ENCODE measurements around the gene XXYLT1. TPM values are rescaled to one million over a fixed set of nuclear protein-coding genes. Genes with fewer than 3 reads are reported as not detected.

XXYLT1 gene
- total and polyA plus RNA-seq, 9 of the 15 experiments (the other 6 are each of a cell fraction or from before 2014, with no cell fraction given) = 1.9 to 18.9 (median 15.0) TPM

DNA sequence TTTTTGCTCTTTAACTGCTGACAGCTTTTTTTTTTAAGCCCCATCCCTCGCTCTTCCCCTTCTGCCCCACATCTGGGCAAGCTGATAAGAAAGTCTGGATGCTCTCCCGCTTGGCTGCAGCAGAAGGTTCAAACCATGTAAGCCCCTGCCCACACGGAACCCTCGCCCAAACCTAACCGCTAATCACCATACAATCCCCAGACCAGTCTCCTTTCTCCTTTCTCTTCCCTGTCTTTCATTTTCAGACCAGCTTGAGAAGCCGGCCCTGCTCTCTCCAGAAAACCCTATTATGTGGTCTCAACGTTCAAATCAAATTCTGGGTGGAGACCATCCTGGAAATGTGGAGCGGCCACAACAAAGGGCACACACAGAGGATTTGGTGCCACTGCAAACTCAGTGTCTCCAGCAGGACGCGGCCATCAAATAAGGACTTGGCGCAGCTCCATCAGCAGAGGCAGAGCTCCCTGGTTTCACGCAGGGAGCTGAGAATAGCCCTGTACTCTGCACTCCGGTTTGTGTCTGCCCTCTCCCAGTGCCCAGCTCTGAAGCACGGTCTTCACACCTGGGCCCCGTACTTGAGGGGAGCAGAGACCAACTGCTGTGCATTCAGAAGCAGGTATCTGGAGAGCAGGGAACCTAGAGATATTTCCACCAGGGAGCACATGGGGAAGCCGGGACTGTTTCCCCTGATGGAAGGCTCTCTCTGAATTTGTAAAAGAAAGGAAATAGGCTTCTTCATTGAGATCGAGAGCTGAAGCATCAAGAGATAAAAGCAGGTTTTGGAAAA is 92.6 kb downstream of the XXYLT1 start (continued):
- peak; percentile 85 for TF ChIP-seq TEAD4 (IDR thresholded peaks at IDR 0.05; ENCODE audit: low read length)
- TF ChIP-seq TEAD4 (CRISPR knock-in tag; IDR thresholded peaks at IDR 0.05; ENCODE audit: borderline replicate concordance) = no peak
- TF ChIP-seq HNRNPK (IDR thresholded peaks at IDR 0.05; ENCODE audit: low read depth, low read length, poor library complexity, severe bottlenecking) = no peak
- TF ChIP-seq TSC22D4 (tag; IDR thresholded peaks at IDR 0.05) = no peak
- TF ChIP-seq KDM5B (IDR thresholded peaks at IDR 0.05; ENCODE audit: insufficient replicate concordance, low read depth, low read length) = no peak
- TF ChIP-seq FOSL1 (tag; conservative IDR thresholded peaks at IDR 0.05) = peak; percentile 35; the same call in 1 of the 2 replicates
- no peak for TF ChIP-seq SIX5 (IDR thresholded peaks at IDR 0.05; ENCODE audit: borderline replicate concordance in 1 of 2, insufficient read depth in 1 of 2, low read depth in 1 of 2, low read length in 2 of 2)
- TF ChIP-seq NR2F6 (CRISPR knock-in tag; IDR thresholded peaks at IDR 0.05) = no peak
- TF ChIP-seq ZNF436 (CRISPR knock-in tag; IDR thresholded peaks at IDR 0.05) = no peak
- TF ChIP-seq ZNF79 (CRISPR knock-in tag; IDR thresholded peaks at IDR 0.05; ENCODE audit: low read depth) = no peak
- no peak for TF ChIP-seq RB1 (IDR thresholded peaks at IDR 0.05; ENCODE audit: low read depth)
- no peak for TF ChIP-seq HCFC1 (IDR thresholded peaks at IDR 0.05; ENCODE audit: low read depth, low read length)
- no peak for TF ChIP-seq RAD51 (IDR thresholded peaks at IDR 0.05; ENCODE audit: borderline replicate concordance, low read depth)
- peak; percentile 81; the same call in 1 of the 2 replicates for TF ChIP-seq CREB3 (tag; conservative IDR thresholded peaks at IDR 0.05; ENCODE audit: low read depth)
- 0 out of 2 replicates have a peak, but pooled peaks have one; percentile 43 for TF ChIP-seq PYGO2 (tag; IDR thresholded peaks at IDR 0.05)
- TF ChIP-seq SMAD4 (CRISPR knock-in tag; conservative IDR thresholded peaks at IDR 0.05) = peak; percentile 92
- TF ChIP-seq ELF2 (CRISPR knock-in tag; IDR thresholded peaks at IDR 0.05) = 0 out of 2 replicates have a peak, but pooled peaks have one; percentile 2
- TF ChIP-seq RBM22 (IDR thresholded peaks at IDR 0.05; ENCODE audit: low read depth, low read length, poor library complexity, severe bottlenecking) = no peak
- TF ChIP-seq, protein P1, sequence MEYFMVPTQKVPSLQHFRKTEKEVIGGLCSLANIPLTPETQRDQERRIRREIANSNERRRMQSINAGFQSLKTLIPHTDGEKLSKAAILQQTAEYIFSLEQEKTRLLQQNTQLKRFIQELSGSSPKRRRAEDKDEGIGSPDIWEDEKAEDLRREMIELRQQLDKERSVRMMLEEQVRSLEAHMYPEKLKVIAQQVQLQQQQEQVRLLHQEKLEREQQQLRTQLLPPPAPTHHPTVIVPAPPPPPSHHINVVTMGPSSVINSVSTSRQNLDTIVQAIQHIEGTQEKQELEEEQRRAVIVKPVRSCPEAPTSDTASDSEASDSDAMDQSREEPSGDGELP (CRISPR knock-in tag; IDR thresholded peaks at IDR 0.05; ENCODE audit: borderline replicate concordance) = peak; percentile 50; the same call in 1 of the 2 replicates
- TF ChIP-seq MITF (IDR thresholded peaks at IDR 0.05) = no peak
- TF ChIP-seq ZBTB5 (IDR thresholded peaks at IDR 0.05) = no peak

Measured in K562 (cell line).